Endodermal cell (in vitro differentiated cells): ENCODE data around the gene DUSP7. TPM values are rescaled to one million over a fixed set of nuclear protein-coding genes. Genes with fewer than 3 reads are reported as not detected.
A peak's percentile ranks its signal among the peaks of the same experiment; 100 is the strongest.

Experiments used
- DNase-seq: peaks from one replicate; pipeline ENCODE4 v3.0.0-alpha.2; 2017
- H3K27ac ChIP-seq: 2 replicates; pipeline ENCODE4 v1.5.1; 2013; ENCODE audit warnings: mild to moderate bottlenecking, low read depth, low read length, moderate library complexity
- H3K27me3 ChIP-seq: 2 replicates; pipeline ENCODE4 v1.6.1; 2013; ENCODE audit warnings: mild to moderate bottlenecking, low read length, moderate library complexity; ENCODE audit not compliant: insufficient read depth, control insufficient read depth, poor library complexity, severe bottlenecking
- H3K36me3 ChIP-seq: 2 replicates; pipeline ENCODE4 v1.7.0; 2013; ENCODE audit warnings: mild to moderate bottlenecking, low read length, moderate library complexity; ENCODE audit not compliant: control insufficient read depth, insufficient read depth
- H3K4me1 ChIP-seq: one replicate; pipeline ENCODE4 v1.7.0; 2013; ENCODE audit warnings: low read length; ENCODE audit not compliant: control insufficient read depth, insufficient read depth
- H3K4me3 ChIP-seq: 2 replicates; pipeline ENCODE4 v1.5.1; 2013; ENCODE audit warnings: mild to moderate bottlenecking, low read length, moderate library complexity
- H3K9ac ChIP-seq: 2 replicates; pipeline ENCODE4 v1.6.1; 2013; ENCODE audit warnings: mild to moderate bottlenecking, low read length, moderate library complexity; ENCODE audit not compliant: poor library complexity, severe bottlenecking; ENCODE audit errors: extremely low read depth
- H3K9me3 ChIP-seq: 2 replicates; pipeline ENCODE4 v1.6.1; 2013; ENCODE audit warnings: mild to moderate bottlenecking, low read length, moderate library complexity; ENCODE audit not compliant: control insufficient read depth
- H3K27ac Mint-ChIP-seq: 2 replicates; pipeline ENCODE4 v1.8.0; 2020; ENCODE audit warnings: mixed read lengths
- H3K27me3 Mint-ChIP-seq: 2 replicates; pipeline ENCODE4 v1.8.0; 2021; ENCODE audit warnings: mild to moderate bottlenecking, mixed read lengths; ENCODE audit not compliant: insufficient read depth
- H3K36me3 Mint-ChIP-seq: 2 replicates; pipeline ENCODE4 v1.8.0; 2020; ENCODE audit warnings: low read depth, mixed read lengths
- H3K4me1 Mint-ChIP-seq: 2 replicates; pipeline ENCODE4 v1.8.0; 2020; ENCODE audit warnings: mixed read lengths
- H3K4me3 Mint-ChIP-seq: 2 replicates; pipeline ENCODE4 v1.8.0; 2020; ENCODE audit warnings: mild to moderate bottlenecking, moderate library complexity, mixed read lengths
- H3K9me3 Mint-ChIP-seq: 2 replicates; pipeline ENCODE4 v1.8.0; 2020; ENCODE audit warnings: mild to moderate bottlenecking, mixed read lengths
- CTCF ChIP-seq: fragments of 200-600 bp; sonication (generic); conservative IDR thresholded peaks from 2 replicates; pipeline ENCODE4 v1.5.0; 2021; ENCODE audit warnings: antibody characterized with exemption, mild to moderate bottlenecking
- WGBS, 2 experiments: methylation state at CpG; one replicate each; pipeline versions ENCODE4 v1.1.5 to v1.1.7; 2013; ENCODE audit warnings: missing lambda C conversion rate in 2 of 2, mixed read lengths in 1 of 2; ENCODE audit not compliant: insufficient coverage in 1 of 2, insufficient read length in 1 of 2; 5-methylcytosine and 5-hydroxymethylcytosine counted together
- total RNA-seq, 2 donors: library from RNA; stranded (reverse); fragmentation: NEBNext Ultra II Directional in 1 of 2; extraction: Animal tissue kit (Norgen Biotek cat#: 25700) in 1 of 2; gene quantifications; 2 replicates in 1 of 2; 3 replicates in 1 of 2; pipeline ENCODE4 v1.2.1, GENCODE V29; 2021

Gene DUSP7
- total RNA-seq, 2 donors from 2014 or later: 14.2 to 16.7 TPM

DNA sequence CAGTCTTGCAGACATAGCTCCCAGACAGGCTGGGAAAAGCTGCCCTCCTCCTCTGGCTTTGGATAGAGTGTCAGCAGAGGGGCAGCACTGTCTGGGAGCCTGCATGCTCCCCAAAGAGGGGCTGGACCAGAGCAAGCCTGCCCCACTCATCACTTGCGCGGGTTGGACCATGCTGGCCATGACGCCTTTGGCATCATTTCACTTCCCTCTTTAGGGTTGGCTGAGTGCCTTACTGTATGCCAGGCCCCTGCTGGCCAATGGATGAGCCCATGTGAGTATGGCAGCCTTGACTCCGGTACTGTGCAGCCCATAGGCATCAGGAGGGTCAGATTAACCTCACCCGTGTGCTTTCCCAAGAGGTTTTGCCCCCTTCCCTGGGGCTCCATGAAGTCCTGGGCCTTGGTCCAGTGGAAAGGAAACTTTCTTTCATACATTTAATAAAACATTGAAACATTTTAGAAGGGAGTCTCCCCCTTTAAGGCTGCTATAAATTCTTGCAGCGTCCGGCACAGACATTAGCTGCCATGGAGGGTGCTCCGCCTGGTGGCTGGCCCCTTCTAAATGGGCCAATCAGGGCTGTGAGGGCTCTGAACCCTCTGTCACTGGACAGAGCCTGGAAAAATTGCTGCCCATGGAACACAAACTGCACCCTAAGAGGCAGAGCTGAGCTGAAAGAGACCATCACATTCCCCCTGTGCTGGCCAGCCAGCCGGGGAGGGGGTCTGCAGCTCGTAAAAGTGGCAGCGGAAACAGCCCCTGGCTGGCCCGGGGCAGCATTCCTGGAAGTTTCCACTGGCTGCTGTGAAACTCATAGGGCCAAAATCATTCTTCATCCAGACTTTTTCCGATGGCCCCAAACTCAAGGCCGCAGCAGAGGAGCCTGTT is 20.8 kb upstream of the DUSP7 start:
- Histone ChIP-seq H3K9me3 (no peaks in the 10 kb centered on the region), H3K9ac (no peak overlapping the region), H3K27me3 (no peaks in the 10 kb centered on the region), H3K27ac (peak overlapping the region; percentile 38), H3K4me3 (no peak overlapping the region), H3K36me3 (no peaks in the 10 kb centered on the region), H3K4me1 (no peaks in the 10 kb centered on the region)
- no peak overlapping the region for H3K4me3 Mint-ChIP-seq
- no peaks in the 10 kb centered on the region for H3K9me3 Mint-ChIP-seq
- no peaks in the 10 kb centered on the region for H3K27me3 Mint-ChIP-seq
- H3K4me1 Mint-ChIP-seq: no peaks in the 10 kb centered on the region
- no peak for DNase-seq
- H3K27ac Mint-ChIP-seq: no peak overlapping the region
- WGBS, 2 experiments: 91 to 92% methylated on average over 8 to 14 of the region's 14 CpGs
- TF ChIP-seq CTCF: peak; percentile 28
- H3K36me3 Mint-ChIP-seq: no peaks in the 10 kb centered on the region

DNA sequence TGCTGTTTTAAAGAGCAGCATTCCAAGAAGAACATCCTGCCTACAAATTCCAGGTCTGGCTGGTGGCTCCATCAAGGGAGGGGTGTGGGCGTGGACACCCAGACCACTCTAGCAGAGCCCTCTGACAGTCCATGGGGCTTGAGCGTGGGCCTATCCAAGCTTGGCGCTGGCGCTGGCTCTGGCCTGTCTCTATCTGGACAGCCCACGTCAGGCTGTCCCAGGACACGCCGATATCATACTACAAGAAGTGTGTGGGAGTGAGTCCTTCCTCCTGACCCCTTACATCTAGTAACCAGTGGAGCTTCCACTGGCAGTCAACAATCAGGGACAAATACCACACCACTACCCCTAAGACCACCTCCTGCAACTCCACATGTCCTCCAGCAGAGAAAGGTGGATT is 17.1 kb upstream of the DUSP7 start:
- Histone ChIP-seq H3K9me3 (no peaks in the 10 kb centered on the region), H3K4me3 (no peak overlapping the region), H3K36me3 (no peaks in the 10 kb centered on the region), H3K4me1 (no peaks in the 10 kb centered on the region), H3K9ac (no peak overlapping the region), H3K27ac (no peak overlapping the region), H3K27me3 (no peaks in the 10 kb centered on the region)
- no peak for TF ChIP-seq CTCF
- H3K9me3 Mint-ChIP-seq: no peaks in the 10 kb centered on the region
- H3K4me3 Mint-ChIP-seq: no peak overlapping the region
- no peak for DNase-seq
- no peak overlapping the region for H3K27ac Mint-ChIP-seq
- H3K27me3 Mint-ChIP-seq: no peaks in the 10 kb centered on the region
- 93 to 95% methylated on average over 7 of the region's 7 CpGs for WGBS, 2 experiments
- H3K36me3 Mint-ChIP-seq: no peaks in the 10 kb centered on the region
- no peaks in the 10 kb centered on the region for H3K4me1 Mint-ChIP-seq

DNA sequence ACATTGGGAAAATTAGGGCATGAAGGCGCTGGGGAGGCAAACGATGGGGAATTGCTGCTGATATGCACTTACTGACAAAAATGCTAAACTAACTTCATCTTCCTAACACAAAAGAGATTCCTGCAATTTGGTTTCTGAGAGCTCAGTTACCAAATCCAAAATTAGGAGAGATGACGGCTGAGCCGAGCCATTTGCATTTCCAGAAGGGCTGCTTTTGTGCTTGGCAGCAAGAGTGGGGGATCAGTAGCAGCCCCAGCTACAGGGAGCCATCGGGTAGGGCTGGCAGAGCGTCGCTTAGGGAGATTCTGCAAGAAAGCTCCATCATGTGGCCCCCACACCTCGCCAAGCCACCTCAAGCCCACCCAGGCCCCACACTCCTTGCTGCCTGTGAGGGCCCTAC is 16.1 kb upstream of the DUSP7 start:
- no peaks in the 10 kb centered on the region for H3K9me3 Mint-ChIP-seq
- H3K4me1 Mint-ChIP-seq: no peaks in the 10 kb centered on the region
- Histone ChIP-seq H3K4me1 (no peaks in the 10 kb centered on the region), H3K9me3 (no peaks in the 10 kb centered on the region), H3K36me3 (no peaks in the 10 kb centered on the region), H3K9ac (no peak overlapping the region), H3K27me3 (no peaks in the 10 kb centered on the region), H3K27ac (no peak overlapping the region), H3K4me3 (no peak overlapping the region)
- no peaks in the 10 kb centered on the region for H3K36me3 Mint-ChIP-seq
- no peak overlapping the region for H3K27ac Mint-ChIP-seq
- 88 to 95% methylated on average over 4 to 8 of the region's 8 CpGs for WGBS, 2 experiments
- TF ChIP-seq CTCF: no peak
- no peaks in the 10 kb centered on the region for H3K27me3 Mint-ChIP-seq
- H3K4me3 Mint-ChIP-seq: no peak overlapping the region
- no peak for DNase-seq
